Measurements from ENCODE around the gene PLXNA4. TPM values are rescaled to one million over a fixed set of nuclear protein-coding genes. Genes with fewer than 3 reads are reported as not detected.

Gene PLXNA4
- total and polyA plus RNA-seq, 2 experiments from 2014 or later = 0.08 to 0.80 TPM

- H3K4me2 ChIP-seq = no peak overlapping the region
- H3K4me1 ChIP-seq (ENCODE audit: insufficient read depth) = no peaks in the 10 kb centered on the region
- 0 out of 2 replicates have a peak, but pooled peaks cover 2% of the 10 kb centered on the region for H3K9me2 ChIP-seq (ENCODE audit: insufficient read depth)
- peaks cover 6% of the 10 kb centered on the region; the same call in 2 of the 3 replicates for H3K4me1 Mint-ChIP-seq
- H3K27me3 Mint-ChIP-seq (ENCODE audit: insufficient read depth, low read depth, poor library complexity) = peaks cover 4% of the 10 kb centered on the region
- H3K36me3 ChIP-seq (ENCODE audit: insufficient read depth) = no peaks in the 10 kb centered on the region
- DNase-seq (ENCODE audit: low spot score) (no peak), ATAC-seq (peak; percentile 21; the same call in 2 of the 3 replicates)
- H3K9me3 Mint-ChIP-seq = no peaks in the 10 kb centered on the region
- no peak overlapping the region for H3K4me3 Mint-ChIP-seq
- H3K27me3 ChIP-seq (ENCODE audit: insufficient read depth) = peaks cover 5% of the 10 kb centered on the region; the same call in 1 of the 2 replicates
- no peak overlapping the region; the same call in 1 of the 2 replicates for H2AFZ ChIP-seq
- no peak overlapping the region for H3K27ac Mint-ChIP-seq
- TF ChIP-seq EZH2phosphoT487 (IDR thresholded peaks at IDR 0.05; ENCODE audit: unreplicated experiment) (no peak), REST (IDR thresholded peaks at IDR 0.05; ENCODE audit: unreplicated experiment) (no peak), ZNF462 (CRISPR knock-in tag; IDR thresholded peaks at IDR 0.05) (no peak), NANOG (IDR thresholded peaks at IDR 0.05; ENCODE audit: borderline replicate concordance) (no peak), POLR2AphosphoS5 (IDR thresholded peaks at IDR 0.05; ENCODE audit: low read depth) (no peak), ZNF114 (CRISPR knock-in tag; IDR thresholded peaks at IDR 0.05) (no peak), CTCF (conservative IDR thresholded peaks at IDR 0.05; ENCODE audit: low read depth in 2 of 2) (no peak), CREB1 (CRISPR knock-in tag; IDR thresholded peaks at IDR 0.05; ENCODE audit: low read depth) (no peak), ETS1 (IDR thresholded peaks at IDR 0.05) (no peak), JUNB (IDR thresholded peaks at IDR 0.05; ENCODE audit: unreplicated experiment) (no peak), ZNF331 (CRISPR knock-in tag; IDR thresholded peaks at IDR 0.05; ENCODE audit: low read depth) (no peak), EZH2 (IDR thresholded peaks at IDR 0.05; ENCODE audit: low read depth, unreplicated experiment) (no peak), STAT1 (IDR thresholded peaks at IDR 0.05; ENCODE audit: unreplicated experiment) (no peak)
- H3K36me3 Mint-ChIP-seq (ENCODE audit: low read depth) = no peaks in the 10 kb centered on the region
- H3K27ac ChIP-seq (ENCODE audit: low read depth) = no peak overlapping the region
- H4K20me1 ChIP-seq (replicated peaks; ENCODE audit: insufficient read depth) = no peaks in the 10 kb centered on the region
- no peak overlapping the region for H3K4me3 ChIP-seq
- no peaks in the 10 kb centered on the region for H3K79me2 ChIP-seq (replicated peaks; ENCODE audit: insufficient read depth)
- no peaks in the 10 kb centered on the region for H3F3A ChIP-seq (replicated peaks; ENCODE audit: low read depth)
Measured at GRCh38 chr7:132584796-132585494, 8.7 kb upstream of the PLXNA4 start.

Data from GM23338 (cell line).